Liver (tissue), 9 donors: ENCODE measurements around the gene EFCC1. TPM values are rescaled to one million over a fixed set of nuclear protein-coding genes. Genes with fewer than 3 reads are reported as not detected.

Experiments used
- DNase-seq: peaks from one replicate; pipeline ENCODE4 v3.0.0-alpha.2; 2017; ENCODE audit warnings: low spot score
- H3K27ac ChIP-seq, 2 donors: one replicate each; pipeline ENCODE4 v1.7.0; 2013; ENCODE audit warnings: inconsistent platforms in 2 of 2, low read length in 2 of 2, control low read depth in 1 of 2, low read depth in 1 of 2, mild to moderate bottlenecking in 1 of 2
- H3K27me3 ChIP-seq, 4 donors: one replicate each; pipeline versions ENCODE4 v1.6.1 to v1.7.0; 2013; ENCODE audit warnings: low read length in 3 of 4, inconsistent platforms in 1 of 4, mild to moderate bottlenecking in 1 of 4, moderate library complexity in 1 of 4; ENCODE audit not compliant: control insufficient read depth in 4 of 4, insufficient read depth in 4 of 4
- H3K36me3 ChIP-seq, 4 donors: one replicate each; pipeline versions ENCODE4 v1.6.1 to v1.7.0; 2013; ENCODE audit warnings: low read length in 3 of 4, mild to moderate bottlenecking in 3 of 4, low read depth in 1 of 4, moderate library complexity in 1 of 4; ENCODE audit not compliant: control insufficient read depth in 4 of 4, insufficient read depth in 3 of 4
- H3K4me1 ChIP-seq, 4 donors: one replicate each; pipeline versions ENCODE4 v1.6.1 to v1.7.0; 2013; ENCODE audit warnings: low read length in 3 of 4, mild to moderate bottlenecking in 3 of 4, moderate library complexity in 1 of 4; ENCODE audit not compliant: control insufficient read depth in 4 of 4, insufficient read depth in 4 of 4
- H3K4me3 ChIP-seq, 3 donors: one replicate each; pipeline versions ENCODE4 v1.6.1 to v1.7.0; 2013; ENCODE audit warnings: low read length in 3 of 3, control low read depth in 1 of 3, low read depth in 1 of 3, mild to moderate bottlenecking in 1 of 3
- H3K9ac ChIP-seq, 2 donors: one replicate each; pipeline ENCODE4 v1.7.0; 2013; ENCODE audit warnings: low read length in 2 of 2, mild to moderate bottlenecking in 2 of 2, moderate library complexity in 2 of 2, control low read depth in 1 of 2, low read depth in 1 of 2
- H3K9me3 ChIP-seq, 4 donors: one replicate each; pipeline versions ENCODE4 v1.6.1 to v1.7.0; 2013; ENCODE audit warnings: low read length in 3 of 4; ENCODE audit not compliant: control insufficient read depth in 4 of 4
- ATF3 ChIP-seq: IDR thresholded peaks from 2 replicates; pipeline ENCODE4 v1.6.1; 2016; ENCODE audit warnings: antibody characterized with exemption
- CTCF ChIP-seq: fragments of 150-350 bp; IDR thresholded peaks from 2 replicates; pipeline ENCODE4 v1.5.1; 2017; ENCODE audit warnings: improper control_type of control experiment, low read depth, low read length; ENCODE audit not compliant: missing input control
- EGR1 ChIP-seq, 2 donors: IDR thresholded peaks; 2 replicates each; pipeline ENCODE4 v1.6.1; 2016 to 2018; ENCODE audit warnings: antibody characterized with exemption in 2 of 2, low read depth in 2 of 2
- FOXA1 ChIP-seq: IDR thresholded peaks from 2 replicates; pipeline ENCODE4 v1.6.1; 2016; ENCODE audit warnings: antibody characterized with exemption
- FOXA2 ChIP-seq: IDR thresholded peaks from 2 replicates; pipeline ENCODE4 v1.6.1; 2016; ENCODE audit warnings: antibody characterized with exemption
- GABPA ChIP-seq, 2 donors: IDR thresholded peaks in 1 of 2; conservative IDR thresholded peaks in 1 of 2; 2 replicates each; pipeline ENCODE4 v1.6.1; 2016; ENCODE audit warnings: antibody characterized with exemption in 2 of 2, mild to moderate bottlenecking in 1 of 2, moderate library complexity in 1 of 2
- HNF4A ChIP-seq, 2 donors: conservative IDR thresholded peaks; 2 replicates each; pipeline ENCODE4 v1.6.1; 2016; ENCODE audit warnings: antibody characterized with exemption in 2 of 2, mild to moderate bottlenecking in 2 of 2
- JUND ChIP-seq, 2 donors: IDR thresholded peaks; 2 replicates each; pipeline ENCODE4 v1.6.1; 2016; ENCODE audit warnings: antibody characterized with exemption in 2 of 2
- MAX ChIP-seq: IDR thresholded peaks from 2 replicates; pipeline ENCODE4 v1.6.1; 2016; ENCODE audit warnings: antibody characterized with exemption
- NR2F2 ChIP-seq: IDR thresholded peaks from 2 replicates; pipeline ENCODE4 v1.6.1; 2016; ENCODE audit warnings: antibody characterized with exemption
- RAD21 ChIP-seq, 2 donors: IDR thresholded peaks; 2 replicates each; pipeline ENCODE4 v1.6.1; 2016; ENCODE audit warnings: antibody characterized with exemption in 2 of 2, mild to moderate bottlenecking in 2 of 2
- REST ChIP-seq: IDR thresholded peaks from 2 replicates; pipeline ENCODE4 v1.6.1; 2016; ENCODE audit warnings: antibody characterized with exemption, mild to moderate bottlenecking
- RXRA ChIP-seq, 2 donors: IDR thresholded peaks; 2 replicates each; pipeline ENCODE4 v1.6.1; 2017 to 2018; ENCODE audit warnings: antibody characterized with exemption in 2 of 2, mild to moderate bottlenecking in 1 of 2
- SP1 ChIP-seq: IDR thresholded peaks from 2 replicates; pipeline ENCODE4 v1.6.1; 2018; ENCODE audit warnings: antibody characterized with exemption, mild to moderate bottlenecking
- TAF1 ChIP-seq: conservative IDR thresholded peaks from 2 replicates; pipeline ENCODE4 v1.6.1; 2016; ENCODE audit warnings: antibody characterized with exemption, mild to moderate bottlenecking
- YY1 ChIP-seq: IDR thresholded peaks from 2 replicates; pipeline ENCODE4 v1.6.1; 2016; ENCODE audit warnings: antibody characterized with exemption, mild to moderate bottlenecking
- ZBTB33 ChIP-seq: IDR thresholded peaks from 2 replicates; pipeline ENCODE4 v1.6.1; 2016; ENCODE audit warnings: antibody characterized with exemption
- WGBS: extraction: QIAGEN DNeasy Blood & Tissue Kit; methylation state at CpG from one replicate; pipeline ENCODE4 v1.1.7; 2013; 5-methylcytosine and 5-hydroxymethylcytosine counted together
- polyA plus RNA-seq, 2 donors: library from polyadenylated mRNA; stranded (reverse) in 1 of 2; unstranded in 1 of 2; fragments of 200-250 nt in 1 of 2; fragments of >200 nt in 1 of 2; fragmentation: Nextera tagmentation in 1 of 2; extraction: Ambion mirVana in 1 of 2; gene quantifications; one replicate each; pipeline versions ENCODE4 v1.2.1 to v1.2.3, GENCODE V29; 2013 to 2015
- total RNA-seq, 2 donors: library from RNA; depleted of rRNA; stranded (reverse); fragments of >200 nt; gene quantifications; one replicate each; pipeline ENCODE4 v1.2.3, GENCODE V29; 2014
- donor health status: healthy.
- donor health status: healthy.
- donor health status: healthy.
- donor health status: healthy.
- donor health status: healthy.

Gene EFCC1
- total and polyA plus RNA-seq, 4 donors = 0.08 to 1.0 (median 0.24) TPM

- no peak for TF ChIP-seq HNF4A (conservative IDR thresholded peaks at IDR 0.05)
- TF ChIP-seq RAD21 (IDR thresholded peaks at IDR 0.05) = no peak
- TF ChIP-seq GABPA (IDR thresholded peaks at IDR 0.05 in 1 of 2, conservative IDR thresholded peaks at IDR 0.05 in 1 of 2) = no peak
- TF ChIP-seq RXRA (IDR thresholded peaks at IDR 0.05) = no peak
- TF ChIP-seq REST = no peak
- no peak for TF ChIP-seq SP1
- TF ChIP-seq JUND (IDR thresholded peaks at IDR 0.05) = no peak
- no peak for TF ChIP-seq FOXA2
- no peak for TF ChIP-seq MAX
- TF ChIP-seq ATF3 = no peak
- TF ChIP-seq FOXA1 = no peak
- TF ChIP-seq NR2F2 = no peak
- no peak for TF ChIP-seq TAF1
- no peak for DNase-seq
- Histone ChIP-seq H3K36me3 (no peaks in the 10 kb centered on the region), H3K27me3 (no peaks in the 10 kb centered on the region), H3K9ac (no peak overlapping the region), H3K4me3 (no peak overlapping the region), H3K9me3 (no peaks in the 10 kb centered on the region), H3K4me1 (peaks cover 0 to 8% (median 3%) of the 10 kb centered on the region in 4 donors), H3K27ac (no peak overlapping the region)
- WGBS = 94% methylated on average over 8 of the region's 8 CpGs
These were observed 77.4 kb downstream of the EFCC1 start for GRCh38 chr3:129078510-129078909.

GRCh38 chr3:129081503-129081902, 80.4 kb downstream of the EFCC1 start:
- TF ChIP-seq ZBTB33 = no peak
- Histone ChIP-seq H3K27ac (no peak overlapping the region), H3K27me3 (no peaks in the 10 kb centered on the region), H3K4me3 (no peak overlapping the region), H3K4me1 (peaks cover 0 to 8% (median 3%) of the 10 kb centered on the region in 4 donors), H3K36me3 (no peaks in the 10 kb centered on the region), H3K9ac (no peak overlapping the region), H3K9me3 (no peaks in the 10 kb centered on the region)
- DNase-seq = no peak
- WGBS = 70% methylated on average over 8 of the region's 8 CpGs

GRCh38 chr3:129082026-129082425, 80.9 kb downstream of the EFCC1 start:
- 77% methylated on average over 9 of the region's 9 CpGs for WGBS
- no peaks in the 10 kb centered on the region for H3K9me3 ChIP-seq
- H3K9ac ChIP-seq = no peak overlapping the region
- no peak overlapping the region for H3K27ac ChIP-seq
- no peak for DNase-seq
- H3K27me3 ChIP-seq = no peaks in the 10 kb centered on the region
- H3K36me3 ChIP-seq = no peaks in the 10 kb centered on the region
- no peak overlapping the region for H3K4me3 ChIP-seq
- peaks cover 0 to 5% (median 2%) of the 10 kb centered on the region in 4 donors for H3K4me1 ChIP-seq
- TF ChIP-seq RAD21 (IDR thresholded peaks at IDR 0.05) = no peak
- TF ChIP-seq EGR1 (IDR thresholded peaks at IDR 0.05; ENCODE audit: low read depth in 2 of 2) = no peak
- TF ChIP-seq NR2F2 = no peak
- no peak for TF ChIP-seq FOXA2
- no peak for TF ChIP-seq SP1
- TF ChIP-seq TAF1 = no peak
- no peak for TF ChIP-seq CTCF
- TF ChIP-seq YY1 = no peak
- TF ChIP-seq HNF4A (conservative IDR thresholded peaks at IDR 0.05) = no peak
- no peak for TF ChIP-seq REST
